HG03196 (cell line): Measurements from ENCODE around the gene MIGA1.
"Not testable (repeated sequence)": the region's sequence is repeated elsewhere in the genome, so short reads cannot be mapped to it uniquely, and the experiment has no call there.

ENCODE experiments used
- ATAC-seq: cut with Tn5 transposase; IDR thresholded peaks from one replicate; pipeline ENCODE4 v1.9.1; 2021; ENCODE audit not compliant: unreplicated experiment

Gene MIGA1

GRCh38 chr1:77906019-77906545, 126.6 kb downstream of the MIGA1 start:
- no peak for ATAC-seq

DNA sequence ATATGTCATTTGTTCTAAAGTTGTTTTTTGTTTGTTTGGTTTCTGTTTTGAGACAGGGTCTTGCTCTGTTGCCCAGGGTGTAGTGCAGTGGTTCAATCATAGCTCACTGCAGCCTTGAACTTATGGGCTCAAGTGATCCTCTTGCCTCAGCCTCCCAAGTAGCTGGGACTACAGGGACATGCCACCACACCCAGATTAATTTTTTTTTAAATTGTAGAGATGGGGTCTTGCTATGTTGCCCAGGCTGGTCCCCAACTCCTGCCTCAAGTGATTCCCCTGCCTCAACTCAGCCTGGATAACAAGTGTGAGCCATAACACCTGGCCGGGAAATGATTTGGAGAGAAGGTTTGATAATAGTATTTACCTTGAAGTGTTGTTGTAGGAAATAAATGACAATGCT, 127.2 kb downstream of the MIGA1 start:
- no peak for ATAC-seq

DNA sequence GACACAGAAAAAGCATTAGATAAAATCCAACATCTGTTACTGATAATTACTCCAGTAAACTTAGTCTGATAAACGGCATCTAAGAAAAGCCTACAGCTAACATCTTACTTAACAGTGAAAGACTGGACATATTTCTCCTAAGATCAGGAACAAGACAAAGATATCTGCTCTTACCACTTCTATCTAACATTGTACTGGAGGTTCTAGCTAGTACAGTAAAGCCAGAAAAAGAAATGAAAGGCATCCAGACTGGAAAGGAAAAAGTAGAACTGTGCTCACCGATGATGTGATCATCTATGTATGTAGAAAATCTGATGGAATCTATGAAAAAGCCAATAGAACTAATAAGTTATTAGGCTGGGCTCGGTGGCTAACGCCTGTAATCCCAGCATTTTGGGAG, 130.7 kb downstream of the MIGA1 start:
- ATAC-seq, result no peak

- ATAC-seq, result not testable (repeated sequence)
Observed at GRCh38 chr1:77918918-77919317, 139.5 kb downstream of the MIGA1 start.

DNA sequence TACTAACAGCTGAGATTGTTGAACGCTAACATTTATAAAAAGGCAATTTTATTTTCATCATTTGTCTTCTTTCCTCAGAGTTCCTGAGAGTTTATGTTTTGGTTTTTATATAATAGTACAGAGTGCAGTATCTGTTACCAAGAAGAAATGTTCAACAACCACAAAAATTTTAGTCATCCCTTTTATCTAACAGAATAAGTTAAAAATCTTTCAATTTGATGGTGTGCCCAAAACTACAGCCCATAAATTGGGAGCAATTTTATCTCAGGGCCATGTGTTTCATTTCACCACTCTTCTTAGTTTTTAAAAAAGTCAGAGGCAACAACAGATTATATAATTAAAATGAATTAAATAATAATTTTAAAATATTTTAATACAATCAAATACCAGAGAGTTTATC, 146.1 kb downstream of the MIGA1 start:
- ATAC-seq, result no peak

DNA sequence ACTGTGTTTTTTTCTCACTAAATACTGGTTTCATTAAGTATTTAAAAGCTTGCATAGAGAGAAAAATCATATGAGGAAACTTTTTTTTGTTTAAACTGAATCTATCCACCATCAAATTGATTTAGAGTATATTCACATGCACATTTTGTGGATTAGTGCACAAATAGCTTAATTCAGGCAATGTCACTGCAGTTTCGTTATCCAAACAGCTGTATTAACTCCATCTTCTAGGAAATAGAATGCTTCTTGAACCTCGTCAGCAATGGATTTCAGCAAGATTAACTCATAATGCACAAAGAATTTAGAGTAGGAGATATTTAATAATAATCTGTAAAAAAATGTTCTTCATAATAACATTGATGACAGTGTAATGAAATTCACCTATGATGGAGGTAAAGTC, 146.5 kb downstream of the MIGA1 start:
- ATAC-seq, result no peak

DNA sequence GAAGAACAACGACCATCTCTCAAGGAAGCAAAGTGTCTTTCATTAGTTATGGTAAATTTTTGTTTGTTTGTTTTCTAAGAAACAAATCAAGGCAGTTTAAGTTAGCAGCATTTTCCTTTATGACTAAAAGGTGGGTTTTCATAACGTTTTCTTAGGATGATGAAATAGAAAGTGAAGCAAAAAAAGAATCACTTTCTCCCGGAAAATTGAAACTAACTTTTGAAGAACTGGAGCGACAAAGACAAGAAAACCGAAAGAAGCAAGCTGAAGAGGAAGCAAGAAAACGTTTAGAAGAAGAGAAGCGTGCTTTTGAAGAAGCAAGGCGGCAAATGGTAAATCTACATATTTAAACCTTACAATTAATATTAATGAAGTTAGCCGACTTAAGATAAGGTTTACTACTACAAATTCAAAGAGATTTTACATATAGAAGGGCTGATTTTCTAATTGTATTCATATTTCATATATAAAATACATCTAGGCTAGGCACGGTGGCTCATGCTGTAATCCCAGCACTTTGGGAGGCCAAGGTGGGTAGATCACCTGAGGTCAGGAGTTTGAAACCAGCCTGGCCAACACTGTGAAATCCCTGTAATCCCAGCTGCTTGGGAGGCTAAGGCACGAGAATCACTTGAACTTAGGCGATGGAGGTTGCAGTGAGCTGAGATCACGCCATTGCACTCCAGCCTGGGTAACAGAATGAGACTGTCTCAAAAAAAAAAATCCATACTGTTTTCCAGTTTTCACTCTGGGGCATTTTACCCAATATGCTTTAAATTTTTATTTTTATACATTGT, 147.3 kb downstream of the MIGA1 start:
- ATAC-seq, result no peak

- no peak for ATAC-seq
Observed at GRCh38 chr1:77927414-77927813, 148.0 kb downstream of the MIGA1 start.
